ENCODE results near the gene FAM174B.
"Not testable (repeated sequence)": the region's sequence is repeated elsewhere in the genome, so short reads cannot be mapped to it uniquely, and the experiment has no call there.

Gene FAM174B

DNA sequence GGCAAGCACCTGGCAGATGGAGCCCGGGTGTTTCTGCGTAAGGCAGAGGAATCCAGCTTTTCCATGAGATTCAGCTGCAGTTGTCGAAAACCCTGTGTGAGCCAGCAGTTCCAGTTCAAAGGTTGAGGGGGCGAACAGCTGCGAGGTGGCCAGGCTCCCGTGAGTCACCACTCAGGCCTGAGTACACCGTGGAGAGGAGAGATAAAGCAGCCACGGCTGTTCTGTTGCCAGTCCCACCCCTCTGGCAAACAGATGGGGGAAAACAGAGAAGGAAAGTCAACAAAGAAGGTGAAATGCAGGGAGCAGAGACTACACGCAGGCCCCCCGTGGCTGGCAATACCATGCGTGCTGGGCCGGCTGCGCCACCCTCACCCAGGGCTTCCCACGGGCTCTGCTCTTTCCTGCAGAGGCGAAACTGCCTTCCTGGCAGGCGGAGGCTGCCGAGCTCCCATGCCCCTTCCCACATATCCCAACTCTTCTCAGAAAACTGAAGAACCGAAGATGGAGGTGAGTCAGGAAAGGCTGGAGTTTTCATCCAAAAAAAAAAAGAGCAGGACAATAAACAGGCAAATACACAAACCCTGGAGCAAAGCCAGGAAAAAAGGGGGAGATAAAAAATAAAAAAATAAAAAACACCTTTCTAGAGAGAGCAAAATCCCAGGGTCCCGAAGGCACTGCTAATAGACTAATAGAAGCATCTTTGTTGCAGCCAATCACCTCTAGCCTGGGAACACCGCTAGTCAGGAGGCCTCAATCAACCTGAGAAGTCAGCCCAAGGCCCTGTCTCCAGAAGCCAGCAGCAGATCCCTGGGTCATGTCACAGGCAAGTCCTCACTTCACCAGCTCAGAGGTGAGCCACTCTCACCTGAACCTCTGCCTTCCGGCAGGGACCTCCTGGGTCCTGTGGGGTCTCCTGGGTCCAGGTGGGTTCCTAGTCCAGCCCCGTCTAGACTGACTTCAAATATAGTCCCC, 37.7 kb downstream of the FAM174B start:
- DNase-seq (ENCODE audit: low read depth): peak; percentile 28

DNA sequence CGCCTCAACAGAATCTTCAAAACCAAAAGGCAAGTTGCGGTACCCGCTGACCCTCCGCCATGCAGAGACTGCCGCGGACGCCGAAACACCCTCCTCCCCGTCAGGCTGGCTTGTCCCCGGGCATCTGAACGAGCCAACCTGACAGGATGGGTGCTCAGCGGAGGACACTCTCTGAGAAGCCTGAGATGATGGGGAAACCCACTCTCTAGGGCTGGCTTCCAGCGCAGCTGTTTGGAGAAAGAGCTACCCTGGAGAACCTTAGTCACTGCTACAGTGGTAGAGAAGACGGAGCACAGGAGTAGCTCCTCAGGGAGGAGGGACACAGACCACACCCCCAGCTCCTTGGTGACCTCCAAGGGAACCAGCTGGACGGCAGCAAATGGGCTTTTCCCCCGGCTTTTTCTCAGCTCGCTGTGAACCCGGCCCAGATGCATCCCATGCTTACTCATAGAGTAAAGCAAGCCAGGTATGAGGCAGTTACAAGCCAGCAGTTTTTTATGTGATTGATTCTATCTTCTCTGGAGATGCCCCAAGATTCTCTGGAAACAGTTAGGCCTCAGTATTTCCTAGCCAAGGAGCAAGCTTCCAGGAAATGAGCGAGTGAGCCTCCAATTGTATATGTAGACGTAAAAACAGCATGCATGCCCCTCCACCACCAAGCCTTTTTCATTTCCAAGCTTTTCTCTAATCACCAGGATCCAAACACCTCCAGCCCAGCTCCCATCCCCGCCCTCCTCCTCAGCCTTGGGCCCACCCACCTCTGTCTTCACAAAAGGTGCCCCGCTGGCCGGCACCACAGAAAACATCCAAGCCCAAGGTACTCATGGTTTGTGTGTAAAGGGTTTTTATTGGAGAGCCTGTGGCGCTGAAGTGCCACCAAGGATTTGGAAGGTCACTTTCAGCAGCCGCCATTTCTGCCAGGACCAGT, 38.7 kb downstream of the FAM174B start:
- DNase-seq (ENCODE audit: low read depth): no peak

DNA sequence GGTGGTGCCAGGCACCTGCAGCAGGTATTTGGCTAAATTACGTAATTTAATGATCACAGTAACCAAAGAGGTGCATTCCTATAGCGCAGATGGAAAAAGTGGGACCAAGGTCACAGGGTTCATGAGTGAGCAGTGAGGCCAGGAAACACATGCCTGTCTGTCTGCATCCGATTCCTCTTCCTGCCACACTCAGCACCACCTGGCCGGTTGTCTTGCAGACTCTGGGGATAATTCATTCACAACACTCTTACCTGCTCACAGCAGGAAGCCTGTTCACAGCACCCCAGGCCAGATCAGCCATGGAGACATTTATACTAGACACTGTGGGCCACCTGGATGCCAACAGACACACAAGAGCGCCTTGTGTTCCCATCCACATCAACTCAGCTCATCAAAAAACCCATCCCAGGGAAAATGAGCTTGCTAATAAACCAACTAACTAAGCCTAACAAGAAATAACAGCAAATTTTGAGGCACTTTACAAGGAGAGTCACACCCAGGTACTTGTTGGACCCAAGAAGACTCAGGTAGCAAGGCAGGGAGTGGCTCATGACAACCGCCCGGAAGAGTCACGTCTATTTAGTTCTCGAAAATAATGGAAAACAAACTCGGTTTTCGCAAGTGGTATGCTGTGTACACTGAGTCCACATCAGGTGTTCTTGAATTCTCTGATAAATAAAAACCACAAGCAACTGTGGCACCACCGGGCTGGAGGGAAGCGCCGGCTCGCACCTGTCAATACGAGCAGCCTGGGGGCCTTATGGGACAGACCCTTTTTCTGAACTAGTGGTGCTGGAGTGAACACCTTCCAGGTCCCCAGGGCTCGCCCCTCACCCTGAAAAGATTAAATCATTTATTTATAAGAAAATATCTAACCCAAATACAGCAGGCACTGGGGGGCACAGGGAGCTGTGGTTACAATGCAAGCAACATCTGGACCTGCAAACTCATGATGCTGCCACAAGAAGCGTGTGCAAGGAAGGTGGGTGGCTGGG, 40.5 kb downstream of the FAM174B start:
- DNase-seq (ENCODE audit: low read depth): no peak

DNA sequence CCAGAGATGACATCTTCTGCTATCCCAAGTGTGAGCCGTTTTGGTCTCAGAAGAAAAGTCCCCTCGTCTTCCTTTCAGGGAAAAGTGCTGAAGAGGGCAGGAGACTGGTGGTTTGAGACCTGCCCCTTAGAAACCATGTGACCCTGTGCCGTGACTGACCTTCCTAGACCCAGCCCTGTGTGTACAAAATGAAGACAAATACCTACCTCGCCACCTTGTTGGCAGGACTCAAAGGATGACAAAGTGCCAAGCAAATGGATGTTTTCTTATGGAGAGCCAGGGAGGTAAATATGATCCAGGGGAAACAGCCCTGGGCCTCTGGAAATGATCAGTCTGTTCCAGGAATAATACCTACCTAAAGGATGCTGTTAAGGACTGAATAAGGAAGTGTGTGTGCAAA, 41.3 kb downstream of the FAM174B start:
- DNase-seq (ENCODE audit: low read depth): no peak

- DNase-seq (ENCODE audit: low read depth): no peak
Observed at GRCh38 chr15:92613841-92614240, 41.7 kb downstream of the FAM174B start.

DNA sequence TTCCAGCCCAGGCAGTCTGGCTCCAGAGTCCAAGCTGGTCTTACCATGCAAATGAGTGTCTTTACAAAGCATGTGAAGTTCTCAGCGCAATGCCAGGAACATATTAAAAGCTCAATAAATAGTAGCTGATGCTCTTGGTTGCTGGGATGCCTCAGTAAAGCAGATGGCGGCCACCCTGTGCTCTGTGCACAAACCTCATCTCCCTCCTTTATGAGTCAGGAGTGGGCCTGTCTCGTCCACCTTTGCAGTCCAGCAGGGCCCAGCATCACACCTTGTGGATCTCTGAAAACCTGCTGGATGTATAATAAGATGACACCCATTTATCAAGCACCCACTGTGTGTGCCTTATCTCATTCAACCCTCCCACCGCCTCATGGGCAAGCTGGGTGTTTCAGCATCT, 42.7 kb downstream of the FAM174B start:
- no peak for DNase-seq (ENCODE audit: low read depth)

GRCh38 chr15:92611995-92612745, 43.4 kb downstream of the FAM174B start:
- DNase-seq (ENCODE audit: low read depth): no peak

DNA sequence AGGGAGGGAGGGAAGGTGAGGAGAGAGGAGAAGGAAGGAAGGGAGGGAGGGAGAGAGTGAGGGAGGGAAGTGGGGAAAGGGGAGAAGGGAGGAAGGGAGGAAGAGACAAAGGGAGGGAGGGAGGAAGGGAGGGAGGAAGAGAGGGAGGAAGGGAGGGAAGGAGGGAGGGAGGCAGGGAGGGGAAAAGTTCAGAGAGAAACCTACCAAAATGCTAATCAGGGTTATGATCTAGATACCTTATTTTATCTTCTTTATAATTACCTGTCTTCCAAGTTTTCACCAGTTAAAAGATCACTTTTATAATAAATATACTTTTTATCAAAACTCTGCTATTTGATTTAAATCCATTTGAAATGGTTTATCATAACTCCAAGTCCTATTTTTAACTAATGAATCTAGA, 44.4 kb downstream of the FAM174B start:
- no peak for DNase-seq (ENCODE audit: low read depth)

- DNase-seq (ENCODE audit: low read depth): no peak
Observed at GRCh38 chr15:92610101-92610520, 45.5 kb downstream of the FAM174B start.

GRCh38 chr15:92608866-92609700, 46.5 kb downstream of the FAM174B start:
- no peak for DNase-seq (ENCODE audit: low read depth)

GRCh38 chr15:92606836-92607150, 48.8 kb downstream of the FAM174B start:
- DNase-seq (ENCODE audit: low read depth): not testable (repeated sequence)

GRCh38 chr15:92606126-92606835, 49.3 kb downstream of the FAM174B start:
- DNase-seq (ENCODE audit: low read depth): no peak

GRCh38 chr15:92605225-92605944, 50.2 kb downstream of the FAM174B start:
- DNase-seq (ENCODE audit: low read depth): no peak

DNA sequence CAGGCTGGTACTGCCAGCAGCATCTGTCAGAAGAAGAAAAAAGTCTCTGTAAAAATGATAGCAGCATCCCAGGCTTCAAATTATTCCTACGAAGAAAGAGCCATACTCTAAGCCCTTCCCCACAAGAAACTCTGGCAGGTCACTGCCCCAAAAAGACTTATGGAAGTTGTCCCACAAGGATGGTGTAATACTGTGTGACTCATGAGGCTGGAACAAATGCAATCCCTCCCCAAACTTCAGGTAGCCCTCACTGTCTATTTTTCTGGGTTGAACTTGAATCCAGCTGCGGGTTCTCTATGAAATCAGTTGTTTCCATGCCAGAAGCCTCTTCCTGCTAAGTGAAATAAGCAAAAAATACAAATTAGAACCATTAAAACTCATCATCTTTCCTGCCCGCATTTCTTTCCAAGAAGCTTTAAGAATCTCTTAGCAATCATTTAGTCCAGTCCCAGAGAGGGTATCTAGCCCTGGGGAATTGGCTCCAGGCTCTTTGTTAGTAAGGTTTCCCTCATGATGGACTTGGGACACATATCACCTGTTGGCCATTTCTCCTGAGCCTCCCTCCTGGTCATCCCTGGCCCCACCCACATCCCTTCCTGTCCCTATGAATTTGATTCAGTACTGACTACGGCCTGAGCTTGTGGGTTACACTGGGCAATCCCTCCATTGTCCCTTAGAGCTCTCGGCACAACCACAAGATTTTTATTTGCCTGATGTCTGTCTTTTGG, 51.7 kb downstream of the FAM174B start:
- DNase-seq (ENCODE audit: low read depth): no peak

DNA sequence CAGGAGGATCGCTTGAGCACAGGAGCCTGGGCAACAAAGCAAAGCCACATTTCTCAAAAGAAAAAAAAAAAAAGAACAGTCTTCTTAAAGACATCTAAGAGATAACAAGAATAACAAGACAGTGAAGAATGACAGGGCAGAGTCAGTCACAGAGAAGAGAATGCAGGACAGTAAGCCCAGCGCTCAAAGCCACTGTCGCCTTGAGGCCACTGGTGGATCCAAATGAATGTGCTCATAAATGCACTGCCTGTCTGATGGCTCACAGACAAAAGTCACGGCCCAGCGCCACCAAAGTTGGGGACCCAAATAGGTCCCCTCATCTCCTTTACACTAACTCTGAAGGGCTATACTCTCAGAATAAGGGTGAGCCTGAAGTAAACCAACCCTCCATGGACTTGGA, 52.3 kb downstream of the FAM174B start:
- no peak for DNase-seq (ENCODE audit: low read depth)

- DNase-seq (ENCODE audit: low read depth): no peak
Observed at GRCh38 chr15:92602267-92602593, 53.3 kb downstream of the FAM174B start.

DNA sequence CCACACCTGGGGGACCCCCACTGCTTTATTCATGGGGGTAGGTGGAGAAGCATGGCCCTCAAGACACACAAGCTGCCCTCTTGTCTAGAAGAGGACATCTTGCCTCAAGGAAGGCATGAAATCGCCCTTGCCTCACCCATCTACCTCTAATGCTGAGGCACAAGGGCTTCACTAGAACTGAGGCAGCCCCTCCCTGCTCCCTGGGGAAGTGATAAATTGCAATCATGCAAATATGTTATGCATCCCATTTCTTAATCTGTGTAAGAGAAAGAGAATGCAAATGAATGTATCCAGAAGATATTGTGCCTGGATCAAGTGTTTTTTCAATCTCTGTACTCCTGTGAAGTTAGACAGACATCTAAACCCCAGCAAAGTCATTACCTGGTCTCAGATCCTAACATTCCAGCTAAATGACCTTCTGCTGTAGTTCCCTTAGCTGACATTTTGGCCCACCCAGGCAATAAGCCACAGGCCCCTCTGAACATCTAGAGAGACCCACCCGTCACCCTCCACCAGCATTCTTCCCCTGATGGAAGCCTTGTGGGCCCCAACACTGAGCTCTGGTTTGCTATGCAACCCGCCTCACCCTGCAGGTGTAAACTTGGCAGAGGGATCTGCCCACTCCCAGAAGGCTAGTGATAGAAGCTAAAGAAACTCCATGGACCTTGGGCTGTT, 53.8 kb downstream of the FAM174B start:
- no peak for DNase-seq (ENCODE audit: low read depth)

DNA sequence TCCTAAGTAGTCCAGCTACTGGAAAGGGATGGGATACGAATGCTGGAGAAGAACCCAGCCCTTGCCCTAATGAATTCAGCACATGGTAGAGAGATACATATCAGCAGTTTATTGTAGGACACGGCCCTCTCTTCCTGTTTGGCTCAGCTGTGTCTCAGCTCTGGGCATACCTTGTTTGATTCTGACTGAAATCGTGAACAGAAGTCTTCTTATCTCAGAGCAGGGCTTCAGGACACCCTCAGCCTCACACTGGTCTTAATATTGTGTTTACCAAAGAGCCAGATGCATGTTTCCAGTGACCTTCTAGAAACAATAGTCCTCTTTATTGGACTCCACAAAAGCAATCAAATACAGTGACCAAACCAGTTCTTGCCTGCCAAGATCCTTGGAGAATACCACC, 54.7 kb downstream of the FAM174B start:
- DNase-seq (ENCODE audit: low read depth): no peak

Measured in fibroblast of the conjunctiva (primary cell).